Stimulated activated naive CD8-positive, alpha-beta T cell treated with anti-CD3 and anti-CD28 coated beads, Interleukin-15, Interleukin-2, amounts not matched to agents 100 ng/mL and 50 ng/mL, for 24 hours (primary cell): Measurements from ENCODE around the gene HECTD4.

Source experiments
- H3K27ac Mint-ChIP-seq: one replicate; pipeline ENCODE4 v1.8.0; 2021; ENCODE audit warnings: mild to moderate bottlenecking, mixed read lengths
- H3K27me3 Mint-ChIP-seq: one replicate; pipeline ENCODE4 v1.8.0; 2021; ENCODE audit warnings: mixed read lengths
- H3K36me3 Mint-ChIP-seq: one replicate; pipeline ENCODE4 v1.8.0; 2021; ENCODE audit warnings: low read depth, mixed read lengths
- H3K4me1 Mint-ChIP-seq: one replicate; pipeline ENCODE4 v1.8.0; 2021; ENCODE audit warnings: low read depth, mixed read lengths
- H3K4me3 Mint-ChIP-seq: one replicate; pipeline ENCODE4 v1.8.0; 2021; ENCODE audit warnings: mild to moderate bottlenecking, mixed read lengths
- H3K9me3 Mint-ChIP-seq: one replicate; pipeline ENCODE4 v1.8.0; 2021; ENCODE audit warnings: mixed read lengths

HECTD4 gene

GRCh38 chr12:112327209-112327938, 54.9 kb downstream of the HECTD4 start:
- Mint-ChIP-seq H3K27me3 (no peaks in the 10 kb centered on the region), H3K27ac (no peak overlapping the region), H3K4me3 (no peak overlapping the region), H3K4me1 (peaks cover 21% of the 10 kb centered on the region), H3K9me3 (no peaks in the 10 kb centered on the region), H3K36me3 (no peaks in the 10 kb centered on the region)

GRCh38 chr12:112325622-112326207, 56.5 kb downstream of the HECTD4 start:
- H3K4me1 Mint-ChIP-seq = peaks cover 17% of the 10 kb centered on the region
- H3K27ac Mint-ChIP-seq = no peak overlapping the region
- no peaks in the 10 kb centered on the region for H3K27me3 Mint-ChIP-seq
- H3K36me3 Mint-ChIP-seq = no peaks in the 10 kb centered on the region
- H3K4me3 Mint-ChIP-seq = no peak overlapping the region
- no peaks in the 10 kb centered on the region for H3K9me3 Mint-ChIP-seq

DNA sequence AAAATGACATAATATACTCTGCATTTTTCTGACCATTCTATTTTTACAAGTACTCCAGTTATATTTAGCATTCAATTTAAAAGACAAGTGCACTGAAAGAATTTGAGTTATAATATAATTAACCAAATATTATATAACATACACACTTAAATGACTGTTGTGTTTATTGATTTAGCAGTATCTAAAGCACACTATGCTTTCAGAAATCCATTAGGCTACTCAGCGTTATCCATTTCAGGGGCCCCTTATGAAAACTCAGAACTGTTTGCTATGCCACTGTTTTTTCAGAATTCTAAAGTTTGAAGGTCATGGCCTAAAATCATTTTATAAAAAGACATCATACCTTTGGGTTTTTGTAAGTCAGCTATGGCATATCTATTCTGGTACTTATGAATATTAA, 57.1 kb downstream of the HECTD4 start:
- Mint-ChIP-seq H3K27ac (no peak overlapping the region), H3K4me3 (no peak overlapping the region), H3K36me3 (no peaks in the 10 kb centered on the region), H3K9me3 (no peaks in the 10 kb centered on the region), H3K27me3 (no peaks in the 10 kb centered on the region), H3K4me1 (peaks cover 17% of the 10 kb centered on the region)

DNA sequence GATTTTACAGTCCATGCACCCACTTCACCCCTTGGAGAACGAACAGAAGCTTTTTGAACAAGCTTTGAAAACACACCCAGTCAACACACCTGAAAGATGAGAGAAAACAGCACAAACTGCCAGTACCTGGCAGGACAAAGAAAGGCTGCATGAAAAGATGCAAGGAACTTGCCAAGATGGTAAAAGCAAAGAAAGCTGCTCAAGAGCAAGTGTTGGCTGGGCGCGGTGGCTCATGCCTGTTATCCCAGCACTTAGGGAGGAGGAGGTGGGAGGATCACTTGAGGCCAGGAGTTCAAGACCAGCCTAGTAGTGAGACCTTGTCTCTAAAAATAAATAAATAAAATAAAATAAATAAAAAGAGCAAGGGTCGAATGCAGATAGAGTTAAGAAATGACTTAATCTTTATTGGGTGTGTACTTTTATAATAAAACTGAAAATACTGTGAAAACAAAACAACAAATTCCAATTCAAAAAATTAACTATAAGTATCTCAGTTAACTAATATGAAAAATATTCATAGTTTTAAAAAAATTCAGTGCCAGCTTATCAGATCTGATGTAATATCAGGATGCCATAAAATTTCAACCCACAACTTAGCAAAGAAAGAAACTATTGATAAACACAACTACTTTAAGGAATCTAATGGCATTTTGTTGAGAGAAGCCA, 59.2 kb downstream of the HECTD4 start:
- peaks cover 17% of the 10 kb centered on the region for H3K4me1 Mint-ChIP-seq
- H3K27me3 Mint-ChIP-seq = no peaks in the 10 kb centered on the region
- H3K4me3 Mint-ChIP-seq = no peak overlapping the region
- peaks cover 5% of the 10 kb centered on the region for H3K36me3 Mint-ChIP-seq
- H3K27ac Mint-ChIP-seq = no peak overlapping the region
- H3K9me3 Mint-ChIP-seq = no peaks in the 10 kb centered on the region

DNA sequence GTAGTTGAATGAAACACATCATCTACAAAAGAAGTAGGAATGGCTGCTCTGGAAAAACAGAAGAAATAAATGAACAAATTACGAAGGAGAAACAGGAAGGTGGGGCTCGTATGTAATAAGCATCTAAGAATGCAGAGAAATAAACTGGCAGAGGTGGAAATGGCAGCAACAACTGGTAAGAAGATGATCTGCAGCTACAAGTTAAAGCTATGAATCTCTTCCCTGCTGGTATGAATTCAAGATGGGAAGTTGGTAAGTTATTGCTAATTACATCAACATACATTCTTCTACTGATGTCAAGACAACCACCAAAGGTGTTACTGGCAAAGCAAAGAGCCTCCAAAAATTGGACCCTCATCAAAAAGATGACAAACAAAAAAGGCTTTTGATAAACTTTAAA, 59.8 kb downstream of the HECTD4 start:
- no peaks in the 10 kb centered on the region for H3K27me3 Mint-ChIP-seq
- H3K27ac Mint-ChIP-seq = no peak overlapping the region
- peaks cover 5% of the 10 kb centered on the region for H3K36me3 Mint-ChIP-seq
- no peaks in the 10 kb centered on the region for H3K9me3 Mint-ChIP-seq
- H3K4me1 Mint-ChIP-seq = peaks cover 17% of the 10 kb centered on the region
- H3K4me3 Mint-ChIP-seq = no peak overlapping the region

DNA sequence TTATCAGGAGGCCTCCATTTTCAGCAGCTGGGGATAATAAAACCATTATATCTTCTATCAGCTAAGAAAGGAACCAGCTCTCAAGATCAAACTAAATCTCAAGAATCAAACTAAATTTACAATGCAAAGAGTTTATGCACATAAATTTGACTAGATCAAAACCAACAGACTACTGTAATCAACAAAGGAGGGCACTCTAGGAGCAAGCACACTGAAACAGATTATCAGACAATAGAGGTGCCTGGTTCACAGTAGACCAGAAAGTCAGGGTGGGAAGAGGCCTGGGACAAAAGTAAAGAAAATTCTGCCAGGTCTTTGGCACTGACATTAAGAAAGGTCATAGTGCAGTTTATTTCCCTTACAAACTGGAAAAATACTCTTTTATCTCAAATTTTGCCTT, 61.0 kb downstream of the HECTD4 start:
- Mint-ChIP-seq H3K27ac (no peak overlapping the region), H3K4me3 (no peak overlapping the region), H3K4me1 (peaks cover 17% of the 10 kb centered on the region), H3K27me3 (no peaks in the 10 kb centered on the region), H3K9me3 (no peaks in the 10 kb centered on the region), H3K36me3 (peaks cover 5% of the 10 kb centered on the region)

GRCh38 chr12:112319395-112319794, 62.8 kb downstream of the HECTD4 start:
- Mint-ChIP-seq H3K36me3 (peaks cover 11% of the 10 kb centered on the region), H3K27ac (no peak overlapping the region), H3K4me3 (no peak overlapping the region), H3K9me3 (no peaks in the 10 kb centered on the region), H3K27me3 (no peaks in the 10 kb centered on the region), H3K4me1 (peaks cover 12% of the 10 kb centered on the region)

DNA sequence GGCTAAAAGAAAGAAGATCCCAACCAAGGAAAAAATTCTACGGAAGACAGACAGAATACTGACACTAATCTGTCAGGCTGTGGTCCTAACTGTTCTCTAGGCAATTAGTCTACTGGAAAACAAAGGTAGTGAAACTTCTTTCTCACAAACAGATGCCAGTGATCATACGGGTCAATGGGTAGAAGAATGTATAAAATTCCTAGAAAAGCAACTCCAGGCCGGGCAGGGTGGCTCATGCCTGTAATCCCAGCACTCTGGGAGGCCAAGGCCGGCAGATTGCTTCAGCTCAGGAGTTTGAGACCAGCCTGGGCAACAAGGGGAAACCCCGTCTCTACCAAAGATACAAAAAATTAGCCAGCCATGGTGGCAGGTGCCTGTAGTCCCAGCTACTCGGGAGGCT, 64.8 kb downstream of the HECTD4 start:
- H3K4me1 Mint-ChIP-seq = no peaks in the 10 kb centered on the region
- no peak overlapping the region for H3K4me3 Mint-ChIP-seq
- H3K27ac Mint-ChIP-seq = no peak overlapping the region
- peaks cover 19% of the 10 kb centered on the region for H3K36me3 Mint-ChIP-seq
- no peaks in the 10 kb centered on the region for H3K27me3 Mint-ChIP-seq
- no peaks in the 10 kb centered on the region for H3K9me3 Mint-ChIP-seq

DNA sequence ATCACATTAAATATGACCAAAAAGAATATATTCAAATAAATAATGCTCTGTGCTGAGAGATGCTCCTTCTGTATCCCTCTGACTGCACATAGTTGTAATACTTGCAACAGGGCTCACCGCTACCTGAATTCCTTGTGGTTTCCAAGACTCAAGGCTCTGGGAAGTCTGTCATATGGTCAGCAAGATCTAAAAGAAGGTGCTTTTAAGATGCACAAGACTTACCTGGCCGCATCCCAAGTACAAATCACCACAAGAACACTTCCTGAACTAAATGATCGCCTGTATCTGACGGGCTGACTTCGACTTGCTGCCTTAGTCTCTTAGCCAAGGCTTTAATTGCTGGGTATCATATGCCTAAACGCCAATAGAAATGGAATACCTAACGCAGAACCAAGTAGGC, 67.2 kb downstream of the HECTD4 start:
- Mint-ChIP-seq H3K27me3 (no peaks in the 10 kb centered on the region), H3K27ac (no peak overlapping the region), H3K36me3 (peaks cover 21% of the 10 kb centered on the region), H3K9me3 (no peaks in the 10 kb centered on the region), H3K4me3 (no peak overlapping the region), H3K4me1 (no peaks in the 10 kb centered on the region)

- H3K9me3 Mint-ChIP-seq = no peaks in the 10 kb centered on the region
- H3K27ac Mint-ChIP-seq = no peak overlapping the region
- H3K4me3 Mint-ChIP-seq = no peak overlapping the region
- peaks cover 33% of the 10 kb centered on the region for H3K36me3 Mint-ChIP-seq
- no peaks in the 10 kb centered on the region for H3K4me1 Mint-ChIP-seq
- no peaks in the 10 kb centered on the region for H3K27me3 Mint-ChIP-seq
These were observed 72.4 kb downstream of the HECTD4 start for GRCh38 chr12:112309797-112310196.

DNA sequence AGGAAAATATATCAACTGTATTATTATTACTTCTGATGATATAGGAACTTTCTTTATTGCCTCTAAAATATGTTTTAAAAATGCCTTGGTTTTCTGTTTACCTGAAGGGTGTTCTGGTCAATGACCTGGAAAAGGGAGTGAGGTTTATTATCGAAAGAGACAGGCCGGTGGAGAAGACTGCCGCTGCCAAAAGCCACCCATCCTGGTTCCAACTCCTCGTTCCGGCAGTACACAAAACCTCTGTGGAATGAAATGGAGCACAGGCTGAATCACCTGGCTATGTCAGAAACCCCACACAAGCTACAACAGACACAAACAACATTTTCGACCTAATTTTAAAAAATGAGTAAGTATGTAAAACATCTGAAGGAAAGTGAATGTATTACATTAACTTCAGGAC, 73.6 kb downstream of the HECTD4 start:
- H3K27me3 Mint-ChIP-seq = no peaks in the 10 kb centered on the region
- peaks cover 33% of the 10 kb centered on the region for H3K36me3 Mint-ChIP-seq
- H3K27ac Mint-ChIP-seq = no peak overlapping the region
- no peak overlapping the region for H3K4me3 Mint-ChIP-seq
- no peaks in the 10 kb centered on the region for H3K9me3 Mint-ChIP-seq
- H3K4me1 Mint-ChIP-seq = no peaks in the 10 kb centered on the region

GRCh38 chr12:112308161-112308560, 74.1 kb downstream of the HECTD4 start:
- H3K4me1 Mint-ChIP-seq = peaks cover 3% of the 10 kb centered on the region
- H3K27ac Mint-ChIP-seq = no peak overlapping the region
- H3K27me3 Mint-ChIP-seq = no peaks in the 10 kb centered on the region
- no peaks in the 10 kb centered on the region for H3K9me3 Mint-ChIP-seq
- H3K36me3 Mint-ChIP-seq = peaks cover 35% of the 10 kb centered on the region
- H3K4me3 Mint-ChIP-seq = no peak overlapping the region

DNA sequence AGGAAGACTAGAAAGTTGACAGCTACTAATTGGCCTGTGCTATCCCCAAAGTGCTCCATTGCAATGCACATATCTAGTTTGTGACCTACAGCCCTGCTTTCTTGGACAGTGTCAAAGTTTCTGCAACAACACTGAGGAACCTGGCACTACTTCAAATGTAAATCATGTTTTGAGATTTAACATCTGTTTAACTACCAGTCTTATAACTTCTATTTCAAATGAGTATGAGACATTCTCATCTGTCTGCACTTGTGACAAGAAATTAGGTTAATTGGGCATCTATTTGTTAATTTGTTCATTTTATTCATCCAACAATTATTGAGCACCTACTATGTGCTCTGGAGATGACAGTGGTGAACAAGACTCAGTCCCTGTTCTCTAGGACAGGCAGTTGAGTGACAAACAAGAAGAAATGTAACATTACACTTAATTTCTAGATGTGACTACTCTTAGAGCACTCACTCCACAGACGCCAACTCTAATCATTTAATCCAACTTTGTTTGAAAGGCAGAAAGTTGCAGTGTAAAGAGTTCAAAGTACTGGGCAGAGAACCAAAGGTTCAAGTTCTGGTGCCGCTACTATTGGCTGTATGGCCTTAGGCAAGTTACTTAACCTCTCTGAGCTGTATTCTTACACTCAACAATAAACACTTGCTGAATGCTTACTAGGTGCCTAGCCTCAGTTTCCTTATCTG, 74.8 kb downstream of the HECTD4 start:
- H3K4me1 Mint-ChIP-seq = peaks cover 10% of the 10 kb centered on the region
- no peaks in the 10 kb centered on the region for H3K9me3 Mint-ChIP-seq
- H3K36me3 Mint-ChIP-seq = peaks cover 36% of the 10 kb centered on the region
- no peak overlapping the region for H3K4me3 Mint-ChIP-seq
- H3K27me3 Mint-ChIP-seq = no peaks in the 10 kb centered on the region
- no peak overlapping the region for H3K27ac Mint-ChIP-seq

DNA sequence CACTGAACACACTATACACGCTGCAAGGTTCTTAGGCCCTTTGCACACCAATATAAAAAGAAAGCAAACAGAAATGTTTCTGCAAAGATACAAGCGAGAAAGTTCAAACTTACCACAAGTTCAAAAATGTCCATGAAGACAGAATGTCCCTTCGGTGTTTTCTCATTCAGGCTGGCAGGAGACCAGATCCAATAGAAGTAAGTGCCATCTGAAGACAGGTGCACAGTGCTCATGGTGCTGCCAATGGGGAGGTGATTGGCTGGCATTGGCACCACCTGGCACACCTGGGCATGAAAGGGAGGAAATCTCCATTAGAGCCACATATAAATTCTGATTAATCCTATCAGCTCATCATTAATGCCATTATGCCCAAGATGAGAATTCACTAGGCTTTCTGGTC, 76.3 kb downstream of the HECTD4 start:
- H3K9me3 Mint-ChIP-seq = no peaks in the 10 kb centered on the region
- H3K27ac Mint-ChIP-seq = no peak overlapping the region
- H3K36me3 Mint-ChIP-seq = peaks cover 41% of the 10 kb centered on the region
- H3K4me3 Mint-ChIP-seq = no peak overlapping the region
- no peaks in the 10 kb centered on the region for H3K27me3 Mint-ChIP-seq
- H3K4me1 Mint-ChIP-seq = peaks cover 11% of the 10 kb centered on the region

GRCh38 chr12:112304436-112304835, 77.8 kb downstream of the HECTD4 start:
- H3K9me3 Mint-ChIP-seq = no peaks in the 10 kb centered on the region
- peaks cover 11% of the 10 kb centered on the region for H3K4me1 Mint-ChIP-seq
- H3K27ac Mint-ChIP-seq = no peak overlapping the region
- peaks cover 41% of the 10 kb centered on the region for H3K36me3 Mint-ChIP-seq
- no peak overlapping the region for H3K4me3 Mint-ChIP-seq
- H3K27me3 Mint-ChIP-seq = no peaks in the 10 kb centered on the region
